Right atrium auricular region (tissue), 2 donors: ENCODE results near the gene CLEC2A. TPM values are rescaled to one million over a fixed set of nuclear protein-coding genes. Genes with fewer than 3 reads are reported as not detected.

Experiments
- DNase-seq: peaks from one replicate; pipeline ENCODE4 v3.0.0-alpha.2; 2019; ENCODE audit warnings: low spot score
- H3K27ac ChIP-seq, 2 donors: fragments of 200-600 bp; sonication (generic); 1 replicate in 1 of 2; 2 replicates in 1 of 2; pipeline ENCODE4 v1.5.1; 2016 to 2019
- H3K27me3 ChIP-seq, 2 donors: fragments of 200-600 bp; sonication (generic); one replicate each; pipeline versions ENCODE4 v1.5.1 to v1.6.0; 2017 to 2019
- H3K36me3 ChIP-seq: fragments of 200-600 bp; sonication (generic); one replicate; pipeline ENCODE4 v1.5.1; 2016
- H3K4me1 ChIP-seq, 2 donors: fragments of 200-600 bp; sonication (generic); one replicate each; pipeline versions ENCODE4 v1.5.1 to v1.6.0; 2017 to 2019
- H3K4me3 ChIP-seq, 2 donors: fragments of 200-600 bp; sonication (generic); 1 replicate in 1 of 2; 2 replicates in 1 of 2; pipeline ENCODE4 v1.5.1; 2017 to 2019; ENCODE audit warnings: mild to moderate bottlenecking in 1 of 2, moderate library complexity in 1 of 2
- H3K9me3 ChIP-seq, 2 donors: fragments of 200-600 bp; sonication (generic); one replicate each; pipeline ENCODE4 v1.5.1; 2019
- total RNA-seq, 2 donors: library from RNA; depleted of rRNA; stranded (reverse); fragments of >200 nt; gene quantifications; one replicate each; pipeline ENCODE4 v1.1.0, GENCODE V29; 2016
- TF ChIP-seq, protein P1 (sequence below), 2 donors: fragments of 200-600 bp; sonication (generic); IDR thresholded peaks; one replicate each; pipeline ENCODE4 v1.5.1; 2019; ENCODE audit warnings: antibody characterized with exemption in 2 of 2

Gene CLEC2A
- total RNA-seq, 2 donors from 2014 or later, result not detected

DNA sequence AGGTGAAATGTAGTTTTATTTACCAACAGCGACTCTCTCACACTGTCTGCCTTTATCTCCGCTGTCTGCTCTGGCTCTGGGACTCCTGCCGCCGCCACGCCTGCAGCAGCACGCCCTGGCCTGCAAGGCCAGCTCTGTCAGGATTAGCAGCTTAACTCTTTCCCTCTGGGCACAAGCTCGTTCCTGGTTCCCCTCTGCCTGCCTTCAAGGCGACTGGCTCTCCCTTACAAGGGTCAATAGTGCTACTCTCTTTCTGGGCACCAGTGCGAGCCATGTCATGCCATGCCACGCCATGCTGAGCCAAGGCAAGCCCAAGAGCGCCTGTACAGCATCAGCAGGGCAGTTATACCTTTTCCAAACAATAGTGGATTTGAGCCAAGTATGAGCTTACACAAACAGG is 59.4 kb downstream of the CLEC2A start:
- H3K4me3 ChIP-seq, result no peak overlapping the region
- H3K4me1 ChIP-seq, result no peaks in the 10 kb centered on the region
- DNase-seq, result no peak
- no peaks in the 10 kb centered on the region for H3K9me3 ChIP-seq
- no peaks in the 10 kb centered on the region for H3K27me3 ChIP-seq
- no peak overlapping the region for H3K27ac ChIP-seq
- no peaks in the 10 kb centered on the region for H3K36me3 ChIP-seq
- TF ChIP-seq, protein P1, sequence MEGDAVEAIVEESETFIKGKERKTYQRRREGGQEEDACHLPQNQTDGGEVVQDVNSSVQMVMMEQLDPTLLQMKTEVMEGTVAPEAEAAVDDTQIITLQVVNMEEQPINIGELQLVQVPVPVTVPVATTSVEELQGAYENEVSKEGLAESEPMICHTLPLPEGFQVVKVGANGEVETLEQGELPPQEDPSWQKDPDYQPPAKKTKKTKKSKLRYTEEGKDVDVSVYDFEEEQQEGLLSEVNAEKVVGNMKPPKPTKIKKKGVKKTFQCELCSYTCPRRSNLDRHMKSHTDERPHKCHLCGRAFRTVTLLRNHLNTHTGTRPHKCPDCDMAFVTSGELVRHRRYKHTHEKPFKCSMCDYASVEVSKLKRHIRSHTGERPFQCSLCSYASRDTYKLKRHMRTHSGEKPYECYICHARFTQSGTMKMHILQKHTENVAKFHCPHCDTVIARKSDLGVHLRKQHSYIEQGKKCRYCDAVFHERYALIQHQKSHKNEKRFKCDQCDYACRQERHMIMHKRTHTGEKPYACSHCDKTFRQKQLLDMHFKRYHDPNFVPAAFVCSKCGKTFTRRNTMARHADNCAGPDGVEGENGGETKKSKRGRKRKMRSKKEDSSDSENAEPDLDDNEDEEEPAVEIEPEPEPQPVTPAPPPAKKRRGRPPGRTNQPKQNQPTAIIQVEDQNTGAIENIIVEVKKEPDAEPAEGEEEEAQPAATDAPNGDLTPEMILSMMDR (IDR thresholded peaks at IDR 0.05), result no peak

DNA sequence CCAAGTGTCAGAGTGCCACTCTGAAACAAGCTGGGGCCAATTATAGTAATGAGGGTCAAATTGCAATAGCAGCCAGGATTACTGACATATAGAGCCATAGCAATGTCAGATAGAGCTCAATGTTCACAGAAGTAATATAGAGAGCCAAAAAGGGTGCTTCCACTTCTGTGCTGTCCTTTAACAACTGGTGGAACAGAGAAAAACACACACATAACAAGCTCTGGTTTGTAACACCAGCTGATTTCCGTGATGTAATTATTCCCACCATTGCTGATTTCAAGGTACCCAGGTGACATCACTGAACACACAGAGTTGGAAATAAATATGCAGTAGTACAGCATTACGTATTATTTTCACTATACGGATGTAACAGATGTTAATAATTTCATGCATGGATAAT is 60.0 kb downstream of the CLEC2A start:
- Histone ChIP-seq H3K27ac (no peak overlapping the region), H3K36me3 (no peaks in the 10 kb centered on the region), H3K9me3 (no peaks in the 10 kb centered on the region), H3K27me3 (no peaks in the 10 kb centered on the region), H3K4me1 (no peaks in the 10 kb centered on the region), H3K4me3 (no peak overlapping the region)
- TF ChIP-seq, protein P1 (IDR thresholded peaks at IDR 0.05), result no peak
- DNase-seq, result no peak

DNA sequence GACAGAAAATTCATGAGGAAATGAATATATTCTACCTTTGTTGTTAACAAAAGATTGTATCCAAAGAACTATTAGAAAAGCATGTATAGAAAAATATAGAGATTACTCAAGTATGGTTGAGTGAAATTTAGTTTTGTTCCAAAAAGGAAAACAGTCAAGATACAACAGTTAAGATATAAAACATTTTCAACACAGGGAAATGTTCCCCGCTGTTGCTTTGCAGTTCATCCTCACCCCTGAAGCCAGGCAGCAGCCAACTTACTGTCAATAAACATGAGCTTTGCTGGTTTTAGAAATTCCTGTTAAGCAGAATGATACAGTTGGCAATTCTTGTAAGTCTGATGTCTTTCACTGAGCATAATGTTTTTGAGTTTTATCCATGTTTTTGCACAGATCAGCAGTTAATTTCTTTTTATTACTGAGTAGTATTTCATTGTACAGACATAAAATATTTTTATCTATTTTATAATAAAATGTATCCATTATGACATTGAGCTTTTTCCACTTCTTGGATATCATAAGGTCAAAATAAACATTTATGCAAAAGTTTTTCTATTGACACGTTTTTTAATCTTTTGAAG is 61.8 kb downstream of the CLEC2A start:
- Histone ChIP-seq H3K9me3 (no peaks in the 10 kb centered on the region), H3K36me3 (no peaks in the 10 kb centered on the region), H3K27me3 (no peaks in the 10 kb centered on the region), H3K4me3 (peak overlapping the region; percentile 30 to 47), H3K27ac (peak overlapping the region; percentile 74 to 81), H3K4me1 (no peaks in the 10 kb centered on the region)
- DNase-seq, result no peak
- TF ChIP-seq, protein P1 (IDR thresholded peaks at IDR 0.05), result no peak

DNA sequence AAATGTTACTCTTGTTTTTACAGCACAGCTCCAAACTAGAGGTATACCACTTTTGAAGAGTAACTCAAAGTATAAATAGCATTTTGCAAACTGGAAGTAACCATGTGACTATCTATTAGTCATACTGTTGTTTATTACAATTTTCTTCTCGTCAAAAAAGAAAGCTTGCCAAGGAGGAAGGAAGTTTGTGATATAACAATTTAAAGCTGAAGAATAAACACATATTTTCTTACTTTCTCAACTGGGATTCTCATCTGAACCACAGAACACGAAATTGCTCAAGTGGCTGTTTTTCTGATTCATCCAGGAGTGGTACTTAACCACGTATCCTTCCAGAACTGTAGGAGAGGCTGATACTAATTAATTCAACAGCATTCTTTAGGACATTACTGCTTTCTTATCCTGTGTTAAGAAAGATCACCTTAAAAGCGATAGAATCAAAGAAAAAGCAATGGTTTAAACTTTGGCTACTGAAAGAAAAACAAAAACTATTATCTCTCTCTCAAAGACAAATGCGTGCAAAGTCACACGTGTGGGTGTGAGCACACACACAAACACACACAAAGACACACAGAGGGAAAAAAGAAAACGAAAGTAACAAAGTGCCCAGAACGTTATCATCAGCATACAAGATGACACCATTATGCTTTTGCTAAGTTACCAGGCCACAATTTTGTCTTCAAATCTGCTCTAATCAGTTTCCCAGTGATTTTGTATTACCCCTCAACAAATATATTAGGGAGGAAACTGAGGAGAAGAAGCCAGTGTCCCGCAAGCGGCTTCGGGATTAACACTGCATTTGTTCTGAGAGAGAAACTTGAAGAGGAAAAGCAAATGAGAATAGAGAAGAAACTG is 62.6 kb downstream of the CLEC2A start, which contains the start of gene CLEC2B:
Gene CLEC2B (minus strand): TSS at position 48 of the 855 bp plus-strand sequence.
- DNase-seq, result no peak
- Histone ChIP-seq H3K36me3 (no peaks in the 10 kb centered on the region), H3K27me3 (no peaks in the 10 kb centered on the region), H3K4me3 (peak within 1 kb of the TSS; percentile 30 to 47), H3K9me3 (peaks cover 0 to under 1% of the 10 kb centered on the region in 2 donors), H3K4me1 (no peaks in the 10 kb centered on the region), H3K27ac (peak within 1 kb of the TSS; percentile 74 to 81)
- TF ChIP-seq, protein P1 (IDR thresholded peaks at IDR 0.05), result no peak

DNA sequence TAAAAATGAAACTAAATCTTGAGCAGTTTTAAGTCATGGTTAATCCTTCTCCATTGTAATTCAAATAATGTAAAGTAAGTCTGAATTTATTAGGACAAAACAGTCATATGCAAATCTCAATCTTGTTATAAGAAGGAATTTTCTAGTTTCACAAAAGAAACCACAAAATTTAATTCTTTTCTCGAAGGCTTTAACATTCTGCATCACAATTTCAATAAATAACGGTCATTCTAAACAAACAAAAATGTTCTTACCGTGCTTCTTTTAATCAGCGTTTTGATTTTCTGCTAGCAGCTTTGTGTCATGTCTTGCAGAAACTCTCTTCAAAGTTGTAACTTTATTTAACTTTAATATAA is 63.2 kb downstream of the CLEC2A start:
- TF ChIP-seq, protein P1 (IDR thresholded peaks at IDR 0.05), result no peak
- Histone ChIP-seq H3K9me3 (peaks cover 0 to 7% of the 10 kb centered on the region in 2 donors), H3K4me3 (peak overlapping the region; percentile 30 to 47), H3K27me3 (no peaks in the 10 kb centered on the region), H3K4me1 (no peaks in the 10 kb centered on the region), H3K27ac (peak overlapping the region; percentile 74 to 81), H3K36me3 (no peaks in the 10 kb centered on the region)
- no peak for DNase-seq
